GM18508 (cell line): ENCODE results near the gene IER5.
"Not testable (repeated sequence)": the region's sequence is repeated elsewhere in the genome, so short reads cannot be mapped to it uniquely, and the experiment has no call there.

Experiments
- ATAC-seq: cut with Tn5 transposase; IDR thresholded peaks from one replicate; pipeline ENCODE4 v1.9.1; 2021; ENCODE audit warnings: moderate number of reproducible peaks; ENCODE audit not compliant: insufficient read depth, unreplicated experiment

Gene IER5

DNA sequence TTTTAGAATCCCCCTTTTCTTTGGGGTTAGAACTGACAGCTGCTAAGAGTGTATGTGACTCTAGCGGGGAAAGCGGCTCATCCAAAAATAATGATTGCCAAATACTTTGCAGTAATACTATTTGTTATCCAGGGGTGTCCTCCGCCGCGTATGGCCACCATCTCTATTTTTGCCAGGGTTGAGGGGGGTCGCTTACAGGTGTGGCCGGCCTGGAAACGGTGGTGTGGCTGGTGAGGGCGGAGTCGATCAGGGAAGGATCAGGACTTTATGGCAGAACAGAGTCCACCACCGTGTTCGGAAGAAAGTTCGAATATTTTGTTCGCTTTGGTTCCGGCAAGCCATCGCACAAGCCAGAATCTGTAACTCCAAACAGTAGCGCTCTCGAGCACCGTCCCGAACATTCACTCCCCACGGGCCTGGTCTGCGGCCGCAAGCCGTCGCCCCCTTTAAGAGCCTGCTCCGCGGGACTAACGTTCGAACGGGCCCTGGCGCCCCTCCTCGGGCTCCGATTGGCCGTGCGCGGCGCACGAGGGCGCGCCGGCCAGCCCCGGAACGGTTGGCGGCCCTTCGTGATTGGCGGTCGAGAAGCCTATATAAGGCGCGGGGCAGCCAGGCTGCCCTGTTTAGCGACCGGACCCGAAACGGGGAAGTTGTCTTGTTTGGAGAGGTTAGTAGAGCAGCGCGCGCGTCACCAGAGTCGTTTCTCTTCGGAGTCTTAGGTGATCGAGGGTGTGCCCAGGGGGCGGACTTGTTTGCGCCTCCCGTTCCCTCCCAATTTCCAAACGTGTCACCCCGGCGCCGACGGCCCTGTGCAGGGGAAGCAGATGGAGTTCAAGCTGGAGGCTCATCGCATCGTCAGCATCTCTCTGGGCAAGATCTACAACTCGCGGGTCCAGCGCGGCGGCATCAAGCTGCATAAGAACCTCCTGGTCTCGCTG is at the start of gene IER5:
TSS of gene IER5 (plus strand) at position 622 of the 938 bp plus-strand sequence. CDS start at position 825, 203 bp downstream.
- ATAC-seq, result peak; percentile 44

DNA sequence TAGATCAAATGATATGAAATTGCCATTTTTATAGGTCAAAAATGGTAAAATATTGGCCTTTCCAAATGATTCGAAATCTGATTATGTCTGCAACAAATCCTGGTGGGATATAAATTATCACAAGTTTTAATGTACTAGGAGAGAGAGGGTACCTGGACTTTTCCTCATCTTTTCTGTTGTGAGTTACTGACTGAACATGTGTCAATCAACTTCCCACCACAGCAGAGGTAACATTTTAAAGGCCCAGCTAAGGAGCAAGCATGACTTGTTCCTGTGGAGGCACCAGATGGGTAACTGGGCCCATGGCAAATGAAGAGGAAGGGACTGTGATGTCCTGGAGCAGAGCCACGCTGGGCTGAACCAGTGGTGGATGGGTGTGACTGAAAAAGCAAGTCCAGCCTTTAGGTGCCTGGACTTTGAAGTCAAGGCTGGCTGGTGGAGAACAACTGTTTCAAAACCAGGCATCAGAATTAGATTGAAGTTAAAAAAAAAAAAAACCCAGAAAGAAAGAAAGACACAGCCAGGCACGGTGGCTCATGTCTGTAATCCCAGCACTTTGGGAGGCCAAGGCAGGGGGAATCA is 48.1 kb upstream of the IER5 start:
- no peak for ATAC-seq

DNA sequence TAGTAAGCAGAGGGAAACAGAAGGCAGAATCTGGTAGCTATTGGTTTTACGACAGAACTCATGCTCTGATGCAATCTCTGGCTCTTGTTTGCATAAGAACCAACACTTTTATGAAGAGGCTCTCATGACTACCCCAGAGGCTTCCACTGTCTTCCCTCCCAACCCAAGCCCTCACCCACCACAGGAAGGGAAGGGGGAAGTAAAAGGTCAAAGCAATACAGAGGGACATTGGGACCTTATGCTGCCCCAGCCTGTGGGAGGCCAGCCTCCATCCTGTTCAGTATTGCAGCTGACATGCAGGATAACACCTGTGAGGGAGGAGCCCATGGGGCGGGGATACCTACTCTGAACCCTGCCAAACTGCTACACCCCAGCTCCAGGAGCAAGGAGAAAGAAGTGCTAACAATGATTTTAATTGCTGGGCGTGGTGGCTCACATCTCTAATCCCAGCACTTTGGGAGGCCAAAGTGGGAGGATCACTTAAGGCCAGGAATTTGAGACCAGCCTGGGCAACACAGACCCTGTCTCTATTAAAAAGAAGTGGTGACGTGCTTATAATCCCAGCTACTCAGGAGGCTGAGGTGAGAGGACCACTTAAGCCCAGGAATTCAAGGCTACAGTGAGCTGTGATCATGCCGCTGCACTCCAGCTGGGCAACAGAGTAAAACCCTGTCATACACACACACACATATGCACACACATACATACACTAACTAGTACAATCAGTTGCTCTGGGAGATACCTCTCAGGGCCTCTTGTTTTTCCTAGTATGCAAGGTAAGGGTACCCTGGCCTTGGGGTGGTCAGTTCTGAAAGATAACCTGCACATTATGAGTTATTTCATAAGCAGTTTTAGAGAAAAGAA is 45.2 kb upstream of the IER5 start:
- no peak for ATAC-seq

DNA sequence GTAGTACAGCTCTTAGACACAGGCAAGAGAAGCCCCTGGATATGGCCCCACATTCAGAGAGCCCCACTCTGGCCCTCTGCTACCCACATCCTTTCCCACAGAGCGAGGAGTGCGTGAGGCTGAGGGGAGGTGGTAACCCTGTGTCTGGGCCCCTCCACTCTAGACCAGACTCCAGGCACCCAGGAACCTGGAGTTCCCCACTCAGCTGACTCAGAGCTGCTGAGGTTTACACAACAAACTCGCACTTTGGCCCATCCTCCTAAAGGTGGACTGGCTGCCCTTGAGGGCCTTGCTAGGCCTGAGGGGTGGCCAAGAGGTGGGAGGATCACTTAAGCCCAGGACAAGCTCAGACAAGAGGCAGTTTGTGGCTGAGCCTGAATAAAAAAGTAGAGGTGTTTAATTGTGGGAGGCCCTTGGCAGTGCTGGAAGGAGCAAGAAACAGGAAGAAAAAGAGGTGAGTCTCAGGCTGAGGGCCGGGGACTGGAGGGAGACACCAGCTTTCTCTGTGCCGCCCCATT is 44.0 kb upstream of the IER5 start:
- ATAC-seq, result peak; percentile 88

DNA sequence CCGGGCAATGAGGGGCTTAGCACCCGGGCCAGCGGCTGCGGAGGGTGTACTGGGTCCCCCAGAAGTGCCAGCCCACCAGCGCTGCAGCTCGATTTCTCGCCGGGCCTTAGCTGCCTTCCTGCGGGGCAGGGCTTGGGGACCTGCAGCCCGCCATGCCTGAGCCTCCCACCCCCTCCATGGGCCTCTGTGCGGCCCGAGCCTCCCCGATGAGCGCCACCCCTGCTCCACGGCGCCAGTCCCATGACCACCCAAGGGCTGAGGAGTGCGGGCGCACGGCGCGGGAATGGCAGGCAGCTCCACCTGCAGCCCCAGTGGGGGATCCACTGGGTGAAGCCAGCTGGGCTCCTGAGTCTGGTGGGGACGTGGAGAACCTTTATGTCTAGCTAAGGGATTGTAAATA is 42.6 kb upstream of the IER5 start:
- ATAC-seq, result not testable (repeated sequence)

DNA sequence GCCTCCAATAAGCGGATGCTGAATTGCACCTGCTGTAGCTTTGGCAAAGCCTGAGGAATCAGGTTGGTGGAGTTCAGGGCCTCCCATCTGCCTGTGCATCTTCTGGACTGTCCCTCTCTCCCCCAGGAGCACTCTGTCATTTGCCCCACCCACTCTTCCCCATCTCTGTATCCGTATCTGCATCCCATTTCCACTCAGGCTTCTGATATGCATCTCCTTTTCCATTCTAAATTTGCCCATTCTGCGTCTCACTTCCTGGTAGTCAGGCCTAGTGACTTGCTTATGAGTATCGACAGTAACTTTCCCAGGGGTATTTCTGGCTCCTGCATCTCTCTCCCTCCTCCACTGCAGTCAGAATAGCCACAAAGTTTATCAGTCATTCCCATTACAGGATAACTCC is 39.1 kb upstream of the IER5 start:
- no peak for ATAC-seq

DNA sequence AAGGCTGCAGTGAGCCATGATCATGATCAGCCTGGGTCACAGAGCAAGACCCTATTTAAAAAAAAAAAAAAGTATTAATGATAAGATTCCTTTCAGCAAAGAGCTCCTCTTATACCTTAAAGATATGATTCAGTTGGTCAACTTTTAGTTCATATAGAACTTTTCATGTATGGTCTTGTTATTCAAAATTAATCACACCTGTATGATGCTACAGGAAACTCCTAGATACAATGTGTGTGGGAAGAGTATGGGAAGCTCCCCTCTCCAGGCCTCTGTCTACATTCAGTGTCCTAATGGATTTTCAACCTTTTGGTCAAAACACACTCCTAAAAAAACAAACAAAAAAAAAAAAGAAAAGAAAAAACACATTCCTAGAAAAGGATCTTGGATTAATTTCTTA is 37.6 kb upstream of the IER5 start:
- no peak for ATAC-seq

DNA sequence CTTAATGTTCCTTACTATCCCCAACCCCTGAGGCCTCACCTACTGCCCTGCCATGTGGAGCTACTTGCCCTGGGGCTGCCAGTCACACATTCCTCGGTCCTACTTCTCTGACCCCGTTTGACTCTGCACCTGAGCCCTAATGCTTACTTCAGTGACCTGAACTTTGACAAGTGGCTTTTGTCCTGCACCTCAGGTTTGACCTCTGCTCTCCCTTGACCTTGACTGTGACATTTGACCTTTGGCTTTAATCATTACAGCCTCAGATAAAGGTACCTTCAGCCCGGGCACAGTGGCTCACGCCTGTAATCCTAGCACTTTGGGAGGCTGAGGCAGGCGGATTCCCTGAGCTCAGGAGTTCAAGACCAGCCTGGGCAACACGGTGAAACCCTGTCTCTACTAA is 31.9 kb upstream of the IER5 start:
- no peak for ATAC-seq

DNA sequence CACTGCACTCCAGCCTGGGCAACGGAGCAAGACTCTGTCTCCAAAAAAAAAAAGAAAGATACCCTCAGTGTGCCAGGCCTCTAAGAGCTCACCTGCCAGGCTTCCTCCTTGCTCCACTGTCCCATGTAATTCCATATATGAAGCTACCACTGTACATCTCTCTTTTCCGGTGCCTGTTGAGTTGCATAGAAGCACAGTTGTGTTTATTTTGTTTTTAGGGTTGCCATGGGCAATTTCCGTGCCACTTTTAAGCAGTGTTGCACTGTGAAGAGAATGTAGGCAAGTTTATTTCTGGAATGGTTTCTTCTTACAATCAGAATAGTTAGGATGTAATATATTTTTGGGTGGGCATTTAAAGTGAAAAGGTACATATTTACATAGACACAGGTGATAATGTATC is 31.4 kb upstream of the IER5 start:
- ATAC-seq, result no peak

DNA sequence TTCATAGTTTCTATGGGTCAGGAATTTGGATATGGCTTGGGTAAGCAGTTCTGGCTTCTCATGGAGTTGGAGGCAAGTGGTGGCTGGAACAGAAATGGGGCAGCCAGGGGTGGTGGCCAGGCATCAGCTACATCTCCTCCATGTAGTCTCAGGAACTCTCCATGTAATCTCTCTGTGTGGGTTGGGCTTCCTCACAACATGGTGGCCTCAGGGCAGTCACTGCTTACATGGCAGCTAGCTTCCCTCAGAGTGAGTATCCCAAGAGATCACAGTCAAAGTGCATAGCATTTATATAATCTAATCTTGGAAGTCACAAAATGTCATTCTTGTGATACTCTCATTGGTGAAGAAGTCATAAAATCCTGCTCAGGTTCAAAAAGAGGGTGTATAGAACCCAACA is 29.1 kb upstream of the IER5 start:
- ATAC-seq, result no peak

DNA sequence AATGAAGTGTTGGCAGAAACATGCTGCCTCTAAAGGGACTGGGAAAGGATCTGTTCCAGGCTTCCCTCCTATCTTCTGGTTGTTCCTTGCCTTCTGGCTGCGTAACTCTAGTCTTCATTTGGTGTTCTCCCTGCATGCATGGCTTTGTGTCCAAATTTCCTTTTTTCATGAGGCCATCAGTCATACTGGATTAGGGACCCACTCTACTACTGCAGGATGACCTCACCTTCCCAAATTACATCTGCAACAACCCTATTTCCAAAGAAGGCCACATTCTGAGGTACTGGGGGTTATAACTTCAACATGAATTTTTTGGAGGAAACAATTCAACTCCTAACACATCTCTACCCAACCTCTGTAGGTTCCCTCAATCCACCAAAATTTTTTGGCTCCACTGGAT is 28.4 kb upstream of the IER5 start:
- ATAC-seq, result no peak

DNA sequence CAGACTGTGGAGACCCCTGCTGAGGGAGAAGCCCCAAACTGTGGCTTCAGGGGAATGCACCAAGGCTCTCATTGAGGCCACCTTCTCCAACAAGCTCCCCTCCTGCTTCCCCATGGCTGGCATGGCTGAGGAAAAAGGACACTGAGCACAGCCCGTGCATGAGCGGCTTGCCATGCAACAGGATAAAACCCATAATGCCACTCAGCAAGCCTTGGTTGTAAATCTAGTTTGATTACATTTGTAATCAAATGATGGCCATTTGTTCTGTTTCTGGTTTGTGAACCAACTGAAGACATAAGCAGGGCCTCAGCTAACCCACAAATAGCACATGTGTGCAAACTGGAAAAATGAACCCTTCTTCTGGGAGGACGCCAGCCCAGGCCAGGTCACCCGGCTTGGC is 27.6 kb upstream of the IER5 start:
- ATAC-seq, result not testable (repeated sequence)

DNA sequence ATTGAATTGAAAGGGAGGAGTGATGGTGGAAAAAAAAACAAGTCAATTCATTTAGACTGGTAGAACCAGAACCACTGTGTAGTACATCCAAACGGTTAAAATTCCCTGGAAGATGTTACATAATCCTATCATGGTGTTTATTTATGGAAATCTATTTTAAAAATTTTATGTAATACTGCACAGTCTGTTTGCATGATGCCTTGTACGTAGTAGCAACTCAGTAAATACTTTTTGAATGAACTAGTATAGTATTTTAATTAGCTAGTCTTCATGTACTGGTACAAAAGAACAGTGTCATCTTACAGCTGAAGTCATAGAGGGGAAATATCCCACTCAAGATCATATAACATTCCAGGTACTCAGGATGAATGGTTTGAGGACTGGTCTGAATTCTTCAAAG is 27.0 kb upstream of the IER5 start:
- ATAC-seq, result no peak

DNA sequence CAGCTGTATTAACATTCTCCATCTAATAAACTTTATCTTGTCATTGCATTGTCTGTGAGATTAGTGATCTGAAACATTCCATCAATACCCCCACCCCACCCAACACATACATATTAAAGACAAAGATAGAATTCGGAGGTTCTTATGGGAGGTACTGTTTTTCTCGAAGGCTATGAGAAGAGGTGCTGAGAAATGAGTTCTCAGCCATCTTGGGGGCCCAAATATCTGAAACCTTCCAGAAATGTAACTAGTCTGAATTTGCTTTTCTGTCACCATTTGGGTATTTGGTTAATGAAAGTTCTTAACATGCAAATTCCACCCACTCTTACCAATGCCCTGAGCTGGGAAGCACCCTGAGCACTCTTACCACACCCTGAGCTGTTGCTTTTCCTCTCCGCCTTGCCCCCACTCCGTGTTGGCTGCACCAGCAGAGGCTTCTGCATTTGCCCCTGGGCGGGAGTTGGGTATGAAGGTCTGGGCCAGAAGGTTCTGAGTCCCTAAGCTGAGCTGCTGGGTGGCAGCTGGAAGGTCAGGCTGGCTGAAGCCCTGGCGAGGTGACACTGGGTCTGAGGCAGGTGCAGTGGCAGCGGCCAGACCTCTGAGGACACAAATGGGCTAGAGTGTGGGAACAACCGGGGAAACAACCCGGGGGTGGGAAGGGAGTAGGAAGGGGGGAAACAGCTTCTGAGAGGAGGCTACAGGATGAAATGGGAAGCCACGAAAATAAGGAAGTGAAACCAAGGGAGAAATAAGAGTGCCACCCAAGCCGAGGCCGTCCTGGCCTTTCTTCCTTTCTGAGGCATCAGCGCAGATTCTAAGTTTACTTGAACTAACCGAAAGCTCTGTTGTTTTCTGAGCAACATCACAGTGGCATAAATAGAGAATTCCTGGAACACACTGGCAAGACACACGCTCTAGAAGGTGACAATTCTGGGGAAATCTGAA is 26.3 kb upstream of the IER5 start:
- peak; percentile 81 for ATAC-seq

DNA sequence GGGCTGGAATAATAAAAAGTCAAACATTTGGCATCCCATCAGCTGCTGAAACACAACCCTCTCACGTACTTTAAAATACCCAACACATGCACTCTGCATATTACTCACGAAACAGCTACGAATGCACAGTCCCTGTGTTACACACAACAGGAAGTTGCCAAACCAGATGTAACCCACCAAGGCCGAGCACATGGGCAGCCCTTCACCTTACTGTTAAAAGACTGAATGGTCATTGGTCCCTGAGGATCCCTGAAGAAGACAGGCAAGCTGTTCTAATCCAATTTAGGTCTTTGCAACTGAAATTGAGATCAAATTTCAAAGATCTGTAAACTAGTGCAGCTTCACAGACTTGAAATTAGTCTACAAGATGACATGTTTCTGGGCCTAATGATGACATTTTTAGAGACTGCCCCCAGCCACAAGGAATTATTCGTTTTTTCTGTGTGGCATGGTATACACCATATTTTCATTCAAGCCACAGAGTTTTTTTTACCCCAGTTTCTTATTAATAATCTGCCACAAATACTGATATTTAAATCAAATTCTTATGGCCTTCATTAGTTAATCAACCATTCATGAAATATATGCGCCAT is 25.6 kb upstream of the IER5 start:
- peak; percentile 54 for ATAC-seq

DNA sequence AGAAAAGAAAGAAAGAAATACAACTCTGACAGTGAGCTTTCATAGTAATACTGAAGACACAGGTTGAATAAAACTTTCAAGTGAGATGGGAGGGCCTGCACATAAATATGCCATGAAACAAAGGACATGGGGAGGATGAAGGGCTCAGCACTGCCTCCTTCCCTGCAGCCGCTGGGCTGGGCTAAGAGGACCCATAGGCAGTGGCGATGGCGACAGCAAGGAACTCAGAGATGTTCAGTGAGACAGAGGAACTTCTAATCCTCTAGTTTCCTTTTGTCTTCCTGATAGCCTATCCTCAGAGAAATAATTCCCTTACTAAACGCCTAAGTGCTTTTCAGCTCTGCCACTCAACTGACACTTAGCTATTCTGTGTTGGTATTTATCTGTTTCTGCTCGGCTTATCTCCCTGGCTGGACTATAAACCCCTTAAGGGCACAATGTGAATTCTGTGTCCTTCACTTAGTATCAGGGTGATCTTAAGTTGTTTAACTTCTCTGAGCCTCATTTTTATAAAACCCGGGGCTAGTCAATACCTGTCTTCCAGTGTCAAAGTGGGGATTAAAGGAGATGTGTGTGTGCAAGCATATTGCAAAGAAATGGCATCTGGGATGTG is 24.4 kb upstream of the IER5 start:
- ATAC-seq, result no peak

DNA sequence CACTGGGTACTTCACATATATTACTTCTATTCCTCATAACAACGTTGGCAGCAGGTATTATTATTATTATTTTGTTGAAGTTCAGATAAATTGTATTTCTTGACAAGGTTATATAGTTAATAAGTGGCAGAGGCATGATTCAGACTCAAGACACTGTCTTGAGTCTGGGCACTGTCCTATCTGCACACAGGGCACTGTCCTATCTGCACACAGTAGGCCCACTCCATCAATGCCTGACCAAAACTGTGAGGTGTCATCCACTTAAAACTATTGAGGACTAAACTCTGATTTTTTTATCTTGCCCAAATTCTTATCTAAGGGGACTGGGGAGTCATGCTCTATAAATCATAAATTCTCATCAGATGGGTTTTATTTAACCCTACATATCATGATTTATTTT is 23.8 kb upstream of the IER5 start:
- ATAC-seq, result no peak

DNA sequence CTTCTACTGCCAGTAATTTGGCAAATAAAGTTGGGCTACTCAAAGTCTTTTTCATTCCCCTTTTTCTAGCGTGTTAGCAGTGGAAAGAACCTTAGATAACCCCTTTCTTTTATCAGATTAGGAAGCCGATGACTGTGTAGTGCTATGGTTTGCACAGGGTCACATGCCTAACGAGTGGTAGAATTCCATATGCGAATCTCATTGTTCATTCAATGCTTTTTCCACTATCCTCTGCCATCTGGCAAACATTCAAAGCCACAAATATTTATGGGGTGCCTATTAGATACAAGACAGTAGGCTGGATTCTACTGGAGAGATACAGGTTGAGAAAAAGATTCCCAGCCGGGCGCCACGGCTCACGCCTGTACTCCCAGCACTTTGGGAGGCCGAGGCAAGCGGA is 14.9 kb upstream of the IER5 start:
- ATAC-seq, result no peak
